ENCODE results near the gene CFAP97D2.

DNA sequence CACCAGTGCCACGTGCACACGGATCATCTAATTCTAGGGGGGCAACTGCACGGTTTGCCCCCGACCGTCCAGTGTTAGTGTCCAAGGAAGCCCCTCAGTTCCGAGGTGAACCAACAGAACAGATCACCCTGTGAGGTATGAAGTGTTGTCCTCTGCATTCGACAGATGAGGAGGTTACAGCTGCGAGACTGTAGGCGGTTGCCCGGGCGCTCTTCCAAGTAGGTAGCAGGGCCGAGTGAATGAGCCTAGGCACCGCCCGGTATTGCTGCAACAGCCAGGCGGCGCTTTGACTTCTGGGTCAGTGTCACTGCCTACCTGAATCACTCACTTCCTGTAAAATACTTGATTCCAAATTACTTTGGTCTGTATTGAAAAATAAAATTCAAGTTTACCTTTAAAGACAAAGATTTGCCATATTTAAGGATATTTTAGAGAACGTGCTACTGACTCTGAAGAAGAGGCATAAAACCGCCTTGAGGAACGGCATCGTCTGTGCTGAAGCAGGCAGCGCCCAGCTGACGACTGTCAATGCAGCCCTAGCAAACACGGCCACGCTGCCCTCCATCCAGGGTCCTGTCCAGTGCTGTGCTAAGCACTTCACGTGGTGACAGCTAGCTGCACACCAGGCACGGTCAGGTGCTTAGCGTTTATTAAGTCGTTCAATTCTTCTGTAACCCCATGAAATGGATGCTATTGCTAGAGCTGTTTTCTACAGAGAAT lies 27.3 kb upstream of the CFAP97D2 start:
- TF ChIP-seq, protein P1, sequence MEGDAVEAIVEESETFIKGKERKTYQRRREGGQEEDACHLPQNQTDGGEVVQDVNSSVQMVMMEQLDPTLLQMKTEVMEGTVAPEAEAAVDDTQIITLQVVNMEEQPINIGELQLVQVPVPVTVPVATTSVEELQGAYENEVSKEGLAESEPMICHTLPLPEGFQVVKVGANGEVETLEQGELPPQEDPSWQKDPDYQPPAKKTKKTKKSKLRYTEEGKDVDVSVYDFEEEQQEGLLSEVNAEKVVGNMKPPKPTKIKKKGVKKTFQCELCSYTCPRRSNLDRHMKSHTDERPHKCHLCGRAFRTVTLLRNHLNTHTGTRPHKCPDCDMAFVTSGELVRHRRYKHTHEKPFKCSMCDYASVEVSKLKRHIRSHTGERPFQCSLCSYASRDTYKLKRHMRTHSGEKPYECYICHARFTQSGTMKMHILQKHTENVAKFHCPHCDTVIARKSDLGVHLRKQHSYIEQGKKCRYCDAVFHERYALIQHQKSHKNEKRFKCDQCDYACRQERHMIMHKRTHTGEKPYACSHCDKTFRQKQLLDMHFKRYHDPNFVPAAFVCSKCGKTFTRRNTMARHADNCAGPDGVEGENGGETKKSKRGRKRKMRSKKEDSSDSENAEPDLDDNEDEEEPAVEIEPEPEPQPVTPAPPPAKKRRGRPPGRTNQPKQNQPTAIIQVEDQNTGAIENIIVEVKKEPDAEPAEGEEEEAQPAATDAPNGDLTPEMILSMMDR (IDR thresholded peaks at IDR 0.05): no peak
- peak in 1 of 2 donors; percentile 73 for TF ChIP-seq POLR2AphosphoS5 (IDR thresholded peaks at IDR 0.05; ENCODE audit: insufficient read depth in 1 of 2, low read depth in 1 of 2)

Measured in vagina (tissue), 2 donors.